GM04504 (cell line): Measurements from ENCODE around the gene IL21R.

Experiments
- DNase-seq: peaks from one replicate; pipeline ENCODE4 v3.0.0-alpha.2; 2012; ENCODE audit warnings: low read depth

The IL21R gene

DNA sequence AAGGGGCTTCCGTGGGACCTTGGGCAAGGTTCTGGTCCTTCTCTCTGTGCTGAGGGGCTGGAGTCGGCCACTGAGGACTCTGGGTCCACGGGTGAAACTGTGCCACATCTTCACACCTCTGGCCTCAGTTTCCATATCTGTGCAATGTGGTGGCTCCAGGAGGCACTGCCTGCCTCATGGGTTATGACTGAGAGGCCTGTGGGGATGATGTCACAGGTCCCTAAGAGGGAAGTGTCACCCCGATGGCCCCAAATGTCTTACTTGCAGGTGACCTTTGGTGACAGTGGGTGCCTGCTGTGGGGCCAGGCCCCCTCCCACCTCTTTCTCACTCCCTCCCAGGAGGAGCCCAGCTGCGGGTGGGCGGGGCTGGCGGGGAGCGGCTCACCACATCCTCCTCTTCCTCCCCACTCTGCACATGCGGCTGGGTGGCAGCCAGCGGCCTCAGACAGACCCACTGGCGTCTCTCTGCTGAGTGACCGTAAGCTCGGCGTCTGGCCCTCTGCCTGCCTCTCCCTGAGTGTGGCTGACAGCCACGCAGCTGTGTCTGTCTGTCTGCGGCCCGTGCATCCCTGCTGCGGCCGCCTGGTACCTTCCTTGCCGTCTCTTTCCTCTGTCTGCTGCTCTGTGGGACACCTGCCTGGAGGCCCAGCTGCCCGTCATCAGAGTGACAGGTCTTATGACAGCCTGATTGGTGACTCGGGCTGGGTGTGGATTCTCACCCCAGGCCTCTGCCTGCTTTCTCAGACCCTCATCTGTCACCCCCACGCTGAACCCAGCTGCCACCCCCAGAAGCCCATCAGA is at the start of gene IL21R:
Gene IL21R, plus strand, starts transcription at position 407 of the 801 bp plus-strand sequence. CDS start 27,898 bp downstream, outside the sequence.
- DNase-seq, result peak; percentile 38

DNA sequence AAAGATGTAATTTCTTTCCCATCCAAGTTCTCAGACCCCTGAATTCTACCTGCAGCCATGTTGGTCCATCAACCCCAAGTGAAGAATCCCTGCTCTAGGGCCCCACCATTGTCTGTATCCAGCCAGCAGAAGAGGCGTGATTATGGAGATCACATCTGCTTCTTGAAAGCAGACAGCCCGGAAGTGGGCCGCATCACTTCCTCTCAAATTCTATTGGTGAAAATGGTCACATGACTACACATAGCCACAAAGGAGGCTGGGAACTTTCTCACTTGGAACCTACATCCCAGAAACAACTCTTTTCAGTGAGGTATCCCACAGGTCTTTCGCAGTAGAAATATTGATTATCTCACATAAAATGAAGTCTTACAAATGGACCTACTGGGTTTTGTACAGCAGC is 48.1 kb upstream of the IL21R start:
- no peak for DNase-seq

DNA sequence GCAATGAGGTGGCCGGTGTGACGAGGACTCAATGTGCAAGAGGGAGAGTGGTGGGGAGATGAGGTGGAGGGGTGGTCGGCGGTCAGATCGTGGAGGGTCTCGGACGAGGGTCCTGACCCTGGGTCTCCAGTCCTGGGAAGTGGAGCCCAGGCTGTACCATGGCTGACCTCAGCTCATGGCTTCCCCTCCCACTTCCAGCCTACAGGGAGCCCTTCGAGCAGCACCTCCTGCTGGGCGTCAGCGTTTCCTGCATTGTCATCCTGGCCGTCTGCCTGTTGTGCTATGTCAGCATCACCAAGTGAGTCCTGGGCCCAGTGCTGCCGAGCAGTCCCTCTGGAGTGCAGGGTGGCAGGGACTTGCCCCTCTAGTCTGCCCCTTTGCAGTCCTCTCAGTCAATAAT is 46.4 kb upstream of the IL21R start:
- no peak for DNase-seq

DNA sequence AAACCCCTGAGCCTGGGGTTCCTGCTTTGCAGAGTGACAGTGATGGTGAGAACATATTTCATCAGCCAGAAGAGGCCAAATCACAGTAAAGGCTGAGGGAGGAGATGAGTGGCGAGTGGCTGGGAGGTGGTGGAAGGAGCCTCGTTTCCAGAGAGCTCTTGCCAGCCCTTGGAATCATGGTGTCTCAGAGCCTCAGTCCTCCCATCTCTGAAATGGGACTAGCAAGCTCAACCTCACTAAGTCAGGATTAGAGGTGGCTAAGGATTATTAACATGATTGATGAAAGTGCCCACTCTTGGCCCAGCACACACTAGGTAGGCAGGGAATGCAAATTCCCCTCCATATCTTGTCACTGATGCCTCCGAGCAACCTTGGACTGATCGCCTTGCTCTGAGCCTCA is 45.2 kb upstream of the IL21R start:
- DNase-seq, result no peak

DNA sequence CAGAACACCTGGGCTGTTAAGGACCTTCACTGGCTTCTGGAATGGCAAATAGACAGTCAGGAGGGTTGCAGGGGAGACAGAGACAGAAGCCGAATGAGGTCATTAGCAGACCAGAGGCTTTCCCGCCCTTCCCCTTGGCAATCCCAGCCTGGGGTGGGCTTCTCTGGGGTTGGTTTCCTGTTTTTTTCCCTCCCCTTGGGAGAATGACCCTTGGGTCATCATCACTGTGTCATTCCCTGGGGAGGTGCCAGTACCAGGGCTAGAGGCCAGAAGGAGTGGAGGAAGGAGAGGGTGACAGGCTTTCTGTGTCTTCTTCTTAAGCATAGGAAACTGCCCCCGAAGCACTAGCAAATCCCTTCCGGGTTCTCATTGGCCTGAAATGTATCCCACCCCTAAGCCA is 42.9 kb upstream of the IL21R start:
- no peak for DNase-seq

DNA sequence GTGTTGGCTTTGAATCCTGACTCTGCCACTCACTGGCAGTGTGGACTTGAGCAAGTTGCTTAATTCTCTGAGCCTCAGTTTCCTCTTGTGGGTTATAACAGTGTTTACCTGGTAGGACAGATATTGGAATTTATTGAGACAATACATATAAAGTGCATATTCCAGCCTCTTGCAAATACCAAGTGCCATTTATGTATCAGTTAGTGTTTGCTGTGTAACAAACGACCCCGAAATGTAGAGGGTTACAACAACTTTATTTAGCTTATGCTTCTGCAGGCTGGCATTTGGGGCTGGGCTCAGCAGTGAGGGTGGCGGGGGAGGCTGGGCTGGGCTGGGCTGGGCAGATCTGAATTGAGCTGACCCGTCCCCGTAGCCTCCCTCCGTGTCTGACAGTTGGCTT is 42.4 kb upstream of the IL21R start:
- DNase-seq, result no peak

DNA sequence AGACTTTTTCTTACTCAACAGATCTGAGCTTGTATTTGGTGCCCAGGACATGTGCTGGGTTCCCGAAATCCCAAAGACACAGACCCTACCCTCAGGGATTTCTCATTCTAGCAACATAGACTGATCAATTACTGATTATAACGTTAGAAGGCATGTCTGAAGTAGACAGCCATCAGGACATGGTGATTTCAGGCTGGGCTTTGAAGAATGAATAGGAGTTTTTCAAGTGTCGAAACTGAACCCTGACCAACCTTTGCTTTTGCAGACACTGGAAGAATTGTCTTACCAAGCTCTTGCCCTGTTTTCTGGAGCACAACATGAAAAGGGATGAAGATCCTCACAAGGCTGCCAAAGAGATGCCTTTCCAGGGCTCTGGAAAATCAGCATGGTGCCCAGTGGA is 40.0 kb upstream of the IL21R start:
- no peak for DNase-seq

DNA sequence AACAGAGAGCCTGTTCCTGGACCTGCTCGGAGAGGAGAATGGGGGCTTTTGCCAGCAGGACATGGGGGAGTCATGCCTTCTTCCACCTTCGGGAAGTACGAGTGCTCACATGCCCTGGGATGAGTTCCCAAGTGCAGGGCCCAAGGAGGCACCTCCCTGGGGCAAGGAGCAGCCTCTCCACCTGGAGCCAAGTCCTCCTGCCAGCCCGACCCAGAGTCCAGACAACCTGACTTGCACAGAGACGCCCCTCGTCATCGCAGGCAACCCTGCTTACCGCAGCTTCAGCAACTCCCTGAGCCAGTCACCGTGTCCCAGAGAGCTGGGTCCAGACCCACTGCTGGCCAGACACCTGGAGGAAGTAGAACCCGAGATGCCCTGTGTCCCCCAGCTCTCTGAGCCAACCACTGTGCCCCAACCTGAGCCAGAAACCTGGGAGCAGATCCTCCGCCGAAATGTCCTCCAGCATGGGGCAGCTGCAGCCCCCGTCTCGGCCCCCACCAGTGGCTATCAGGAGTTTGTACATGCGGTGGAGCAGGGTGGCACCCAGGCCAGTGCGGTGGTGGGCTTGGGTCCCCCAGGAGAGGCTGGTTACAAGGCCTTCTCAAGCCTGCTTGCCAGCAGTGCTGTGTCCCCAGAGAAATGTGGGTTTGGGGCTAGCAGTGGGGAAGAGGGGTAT is 39.3 kb upstream of the IL21R start:
- no peak for DNase-seq

DNA sequence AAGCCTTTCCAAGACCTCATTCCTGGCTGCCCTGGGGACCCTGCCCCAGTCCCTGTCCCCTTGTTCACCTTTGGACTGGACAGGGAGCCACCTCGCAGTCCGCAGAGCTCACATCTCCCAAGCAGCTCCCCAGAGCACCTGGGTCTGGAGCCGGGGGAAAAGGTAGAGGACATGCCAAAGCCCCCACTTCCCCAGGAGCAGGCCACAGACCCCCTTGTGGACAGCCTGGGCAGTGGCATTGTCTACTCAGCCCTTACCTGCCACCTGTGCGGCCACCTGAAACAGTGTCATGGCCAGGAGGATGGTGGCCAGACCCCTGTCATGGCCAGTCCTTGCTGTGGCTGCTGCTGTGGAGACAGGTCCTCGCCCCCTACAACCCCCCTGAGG is 38.7 kb upstream of the IL21R start:
- DNase-seq, result no peak

DNA sequence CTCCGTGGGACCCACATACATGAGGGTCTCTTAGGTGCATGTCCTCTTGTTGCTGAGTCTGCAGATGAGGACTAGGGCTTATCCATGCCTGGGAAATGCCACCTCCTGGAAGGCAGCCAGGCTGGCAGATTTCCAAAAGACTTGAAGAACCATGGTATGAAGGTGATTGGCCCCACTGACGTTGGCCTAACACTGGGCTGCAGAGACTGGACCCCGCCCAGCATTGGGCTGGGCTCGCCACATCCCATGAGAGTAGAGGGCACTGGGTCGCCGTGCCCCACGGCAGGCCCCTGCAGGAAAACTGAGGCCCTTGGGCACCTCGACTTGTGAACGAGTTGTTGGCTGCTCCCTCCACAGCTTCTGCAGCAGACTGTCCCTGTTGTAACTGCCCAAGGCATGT is 38.2 kb upstream of the IL21R start:
- DNase-seq, result no peak

DNA sequence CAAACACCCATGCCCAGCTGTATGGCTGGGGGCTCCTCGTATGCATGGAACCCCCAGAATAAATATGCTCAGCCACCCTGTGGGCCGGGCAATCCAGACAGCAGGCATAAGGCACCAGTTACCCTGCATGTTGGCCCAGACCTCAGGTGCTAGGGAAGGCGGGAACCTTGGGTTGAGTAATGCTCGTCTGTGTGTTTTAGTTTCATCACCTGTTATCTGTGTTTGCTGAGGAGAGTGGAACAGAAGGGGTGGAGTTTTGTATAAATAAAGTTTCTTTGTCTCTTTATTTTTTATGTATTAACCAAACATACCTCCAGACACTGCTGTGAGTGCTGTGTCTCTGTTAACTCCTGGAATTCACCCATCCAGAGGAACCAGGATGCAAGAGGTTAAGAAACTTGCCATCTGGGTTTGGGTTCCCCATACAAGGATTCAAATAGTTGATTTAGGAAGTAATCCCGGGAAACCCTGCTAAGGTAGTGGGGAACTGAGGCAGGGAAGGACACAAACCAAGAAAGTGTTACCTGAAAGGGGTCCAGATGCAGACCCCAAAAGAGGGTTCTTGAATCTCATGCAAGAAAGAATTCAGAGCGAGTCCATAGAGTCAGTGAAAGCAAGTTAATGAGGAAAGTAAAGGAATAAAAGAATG is 37.4 kb upstream of the IL21R start:
- no peak for DNase-seq

DNA sequence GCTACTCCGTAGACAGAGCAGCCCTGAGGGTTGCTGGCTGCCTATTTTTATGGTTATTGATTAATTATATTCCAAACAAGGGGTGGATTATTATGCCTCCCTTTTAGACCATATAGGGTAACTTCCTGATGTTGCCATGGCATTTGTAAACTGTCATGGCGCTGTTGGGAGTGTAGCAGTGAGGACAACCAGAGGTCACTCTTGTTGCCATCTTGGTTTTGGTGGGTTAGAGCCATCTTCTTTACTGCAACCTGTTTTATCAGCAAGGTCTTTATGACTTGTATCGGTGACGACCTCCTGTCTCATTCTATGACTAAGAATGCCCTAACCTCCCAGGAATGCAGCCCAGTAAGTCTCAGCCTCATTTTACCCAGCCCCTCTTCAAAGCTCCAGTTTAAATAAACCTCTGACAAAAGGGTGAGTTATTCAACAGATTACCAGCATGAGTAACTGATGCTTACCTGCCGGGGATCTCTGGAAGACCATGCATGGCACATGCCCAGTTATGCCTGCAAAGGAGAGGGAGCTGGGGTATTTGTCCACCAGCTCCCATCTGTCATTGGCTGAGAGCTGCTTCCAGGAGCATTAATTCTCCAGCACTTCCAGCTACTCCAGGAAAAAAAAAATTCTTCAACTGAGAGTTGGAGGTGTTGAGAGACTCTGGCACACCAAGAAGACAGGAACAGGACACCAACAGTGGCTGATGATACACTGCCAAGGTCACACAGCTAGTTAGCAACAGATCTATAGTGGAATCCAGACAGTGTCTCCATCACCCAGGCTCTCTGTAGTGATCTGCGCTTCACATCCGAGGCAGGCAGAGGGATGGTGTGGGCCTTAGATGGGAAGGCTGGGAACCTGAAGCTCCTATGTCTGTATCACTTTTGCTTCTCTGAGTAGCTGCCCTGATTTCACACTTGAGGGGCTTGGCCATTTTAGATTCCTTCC is 36.6 kb upstream of the IL21R start:
- DNase-seq, result no peak

DNA sequence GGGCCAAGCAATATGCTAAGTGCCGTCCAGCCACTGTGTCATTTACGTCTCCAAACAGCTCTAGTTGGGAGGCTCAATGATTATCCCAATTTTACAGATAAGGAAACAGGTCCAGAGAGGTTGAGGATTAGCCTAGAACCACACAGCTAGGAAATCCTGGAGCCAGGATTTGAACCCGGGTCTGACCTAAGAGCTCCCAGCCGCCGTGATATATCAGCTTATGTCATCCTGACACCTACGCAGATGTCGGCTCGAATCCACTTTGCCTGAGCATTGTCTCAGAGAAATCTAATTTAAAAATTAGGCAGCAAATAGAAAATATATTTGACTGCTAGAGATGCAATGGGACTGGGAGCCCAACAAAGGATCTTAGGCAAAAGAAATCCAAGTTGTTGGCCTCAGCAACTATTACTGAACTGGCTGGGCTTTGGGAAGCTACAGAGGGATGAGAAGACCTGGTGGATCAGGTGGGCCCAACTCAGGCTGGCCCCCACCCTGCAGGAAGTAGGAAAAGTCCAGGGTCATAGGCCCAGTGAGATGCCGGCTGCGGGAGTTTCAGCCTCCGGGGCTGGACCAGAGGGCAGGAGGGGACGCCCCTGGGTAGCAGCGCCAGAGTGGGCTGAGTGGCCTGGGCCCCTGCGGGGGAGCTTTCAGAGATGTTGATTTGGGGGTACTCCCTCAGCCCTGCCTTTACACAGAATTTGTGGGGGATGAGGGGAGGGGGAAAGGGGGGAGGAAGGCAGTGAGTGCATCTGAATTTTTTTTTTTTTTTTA is 35.1 kb upstream of the IL21R start:
- DNase-seq, result no peak

DNA sequence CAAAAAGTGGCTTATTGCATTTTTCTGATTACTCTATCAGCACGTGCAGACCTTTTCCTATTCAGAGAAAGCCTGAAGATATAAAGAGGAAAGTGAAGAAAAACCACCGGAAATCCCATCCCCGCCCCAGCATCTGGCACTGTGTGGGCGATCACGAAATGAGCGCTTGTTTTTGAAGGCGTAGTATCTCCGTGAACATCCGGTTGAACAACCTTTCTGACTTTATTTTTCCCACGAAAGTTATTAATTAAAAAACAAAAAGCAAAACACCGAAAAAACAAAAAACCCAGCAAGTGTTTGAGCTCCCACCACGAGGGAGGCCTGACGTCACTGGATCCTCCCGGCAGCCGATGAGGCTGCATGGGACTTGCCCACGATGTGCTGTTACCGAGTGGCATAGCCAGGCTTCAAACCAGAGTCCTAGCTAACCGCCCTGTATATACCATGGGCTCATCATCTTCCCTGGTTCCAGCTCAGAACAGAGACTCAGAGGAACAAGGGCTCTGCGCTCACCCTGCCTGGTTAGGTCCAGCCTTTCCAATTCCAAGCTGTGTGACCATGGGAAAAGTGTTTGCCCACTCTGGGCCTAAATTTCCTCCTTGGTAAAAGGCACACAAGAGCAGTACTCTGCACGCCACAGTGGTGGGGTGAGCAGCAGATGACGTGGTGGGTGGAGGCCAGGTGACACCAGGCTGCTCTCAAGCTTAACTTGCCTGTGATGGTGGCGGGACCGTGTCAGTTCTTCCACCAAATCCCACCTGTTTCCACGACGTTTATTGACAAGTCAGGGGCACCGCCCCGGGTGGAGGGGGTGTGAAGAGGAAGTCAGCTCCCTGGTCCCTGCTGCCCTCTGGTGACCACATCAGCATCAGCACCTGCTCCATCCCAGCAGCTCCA is 34.3 kb upstream of the IL21R start:
- peak; percentile 38 for DNase-seq

DNA sequence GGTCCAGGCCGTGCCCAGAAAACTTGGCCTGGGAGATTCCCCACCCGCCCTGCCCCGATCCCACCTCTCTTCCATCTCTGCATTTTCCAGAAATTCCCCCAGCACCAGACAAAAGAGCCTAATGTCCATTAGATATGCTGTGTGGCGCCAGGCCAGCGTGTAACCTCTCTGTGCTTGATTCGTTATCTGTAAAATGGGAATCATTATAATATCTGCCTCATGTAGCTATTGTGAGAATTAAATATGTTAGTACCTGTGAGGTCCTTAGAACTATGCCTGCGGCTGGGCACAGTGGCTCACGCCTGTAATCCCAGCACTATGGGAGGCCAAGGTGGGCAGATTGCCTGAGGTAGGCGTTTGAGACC is 33.6 kb upstream of the IL21R start:
- DNase-seq, result no peak

DNA sequence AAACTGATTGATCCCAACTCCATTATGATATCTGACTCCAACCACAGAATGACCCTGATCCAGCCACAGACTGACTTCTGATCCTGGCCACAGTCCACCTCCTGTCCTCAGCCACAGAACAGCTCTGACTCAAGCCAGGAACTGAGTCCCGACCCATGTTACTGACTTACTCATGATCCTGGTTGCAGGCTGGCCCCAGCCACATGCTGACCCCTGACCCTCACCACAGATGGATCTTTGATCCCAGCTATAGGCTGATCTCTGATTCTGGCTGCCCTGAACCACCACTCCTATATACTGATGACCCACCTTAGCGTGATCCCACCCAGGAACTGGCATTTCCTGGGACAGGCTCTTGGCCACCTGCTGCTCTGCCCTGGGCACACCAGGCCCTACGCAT is 32.2 kb upstream of the IL21R start:
- no peak for DNase-seq

DNA sequence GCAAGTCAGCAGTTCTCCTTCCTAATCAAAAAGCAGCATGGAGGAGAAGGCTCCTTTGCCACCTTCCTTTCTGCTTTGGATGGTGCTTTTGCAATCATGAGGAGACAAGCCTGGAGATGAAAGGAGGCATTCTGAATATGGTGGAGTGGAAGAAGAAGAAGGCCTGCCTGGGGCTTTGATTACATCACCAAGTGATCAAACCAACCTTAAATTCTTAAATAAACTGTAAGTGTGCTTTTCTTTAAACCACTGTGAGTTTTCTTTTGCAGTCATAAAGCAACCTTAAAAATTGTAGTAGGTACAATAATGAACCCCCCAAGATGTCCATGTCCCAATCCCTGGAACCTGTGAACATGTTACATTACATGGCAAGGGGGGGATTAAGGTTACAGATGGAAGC is 31.7 kb upstream of the IL21R start:
- DNase-seq, result no peak

DNA sequence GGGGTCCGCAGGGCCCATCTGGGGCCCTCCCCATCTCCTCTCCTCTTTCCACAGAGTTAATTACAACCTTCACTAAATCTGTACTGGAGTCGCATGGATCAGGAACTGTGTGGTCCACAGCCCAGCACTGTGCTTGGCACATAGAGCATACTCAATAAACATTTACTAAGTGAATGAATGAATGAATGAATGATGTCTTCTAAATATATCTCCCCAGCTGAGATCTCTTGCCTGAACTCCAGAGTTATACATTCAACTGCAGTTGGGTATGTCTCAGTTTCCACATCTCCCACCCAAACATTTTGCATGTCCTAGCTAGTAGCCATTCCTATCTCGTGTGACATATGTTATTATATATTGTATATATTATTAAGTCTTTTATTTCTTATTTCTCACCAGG is 28.7 kb upstream of the IL21R start:
- no peak for DNase-seq

DNA sequence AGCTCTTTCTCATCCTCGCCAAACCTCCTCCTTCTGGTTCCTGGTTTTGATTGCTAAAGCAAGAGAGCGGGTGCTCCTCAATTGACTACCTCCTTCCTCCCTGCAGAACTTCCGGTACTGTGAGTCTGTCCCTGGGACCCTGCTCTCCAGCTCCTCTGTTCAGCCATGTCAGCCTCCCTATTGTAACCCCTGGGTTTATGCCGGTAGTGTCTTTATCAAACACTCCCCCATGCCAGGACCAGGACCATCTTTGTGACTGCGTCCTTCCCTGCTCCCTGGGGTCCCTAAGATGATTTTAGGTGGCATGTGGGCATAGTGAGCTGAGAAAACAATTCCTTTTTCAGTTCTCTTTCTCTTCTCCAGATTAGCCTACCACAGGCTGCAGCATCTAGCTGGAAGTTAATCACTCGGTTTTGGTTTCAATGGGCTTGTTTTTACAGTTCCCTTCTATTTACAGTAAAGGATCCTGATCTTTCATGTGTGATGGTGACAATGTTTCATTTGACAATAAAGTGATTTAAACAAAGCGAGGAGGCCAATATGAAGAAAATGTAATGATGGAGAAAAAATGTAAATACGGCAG is 27.7 kb upstream of the IL21R start:
- DNase-seq, result no peak

DNA sequence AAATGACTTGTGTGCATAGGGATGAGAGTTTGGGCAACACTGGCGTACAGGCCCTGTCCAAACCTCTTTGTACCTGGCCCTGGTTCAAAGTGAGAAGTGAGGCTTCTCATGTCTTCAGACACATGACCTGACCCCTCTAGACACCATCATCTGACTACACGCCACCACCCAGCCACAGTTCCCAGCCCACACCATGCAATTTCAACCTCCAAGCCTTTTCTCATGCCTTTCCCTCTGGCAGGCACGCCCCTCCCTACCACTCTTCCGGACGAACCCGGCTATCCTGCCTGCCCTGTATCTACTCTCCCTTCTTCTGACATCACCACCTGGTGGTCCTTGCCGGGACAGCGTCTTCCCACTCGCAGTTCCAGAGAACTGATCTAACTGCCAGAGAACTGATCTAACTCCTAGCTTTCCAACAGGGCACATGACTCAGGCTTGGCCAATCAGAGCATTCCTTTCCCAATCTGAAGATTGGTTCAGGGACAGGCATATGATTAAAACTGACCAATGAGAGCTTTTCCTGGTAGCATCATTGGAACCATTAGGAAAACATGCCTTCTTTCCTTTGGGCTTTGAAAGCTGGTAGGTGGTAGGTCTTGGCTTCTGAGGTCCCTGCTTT is 27.1 kb upstream of the IL21R start:
- DNase-seq, result peak; percentile 38
